ENCODE results near the gene KCNQ1OT1. TPM values are rescaled to one million over a fixed set of nuclear protein-coding genes. Genes with fewer than 3 reads are reported as not detected.

Gene KCNQ1OT1
- total RNA-seq, 1 donor from 2014 or later: 10.3 TPM

Small RNAs within 50 kb of the gene (small RNA-seq; reads per million reads assigned to genes)
- gene RF01947 (ENCODE audit: low replicate concordance): not detected
- gene RF01948 (ENCODE audit: low replicate concordance): not detected
- gene RF01950 (ENCODE audit: low replicate concordance): not detected

Other genes starting within 250 kb of the KCNQ1OT1 start
- 311 TPM for gene CDKN1C, start 185.8 kb upstream of the KCNQ1OT1 start, total RNA-seq
- gene PHLDA2, start 229.4 kb upstream of the KCNQ1OT1 start, total RNA-seq: 1.9 TPM

Measured in tongue (tissue), 2 donors.